Upper lobe of left lung (tissue), 6 donors: ENCODE data around the gene SUPT16H. TPM values are rescaled to one million over a fixed set of nuclear protein-coding genes. Genes with fewer than 3 reads are reported as not detected.

ENCODE experiments used
- ATAC-seq, 2 donors: fragments of 200-7000 bp; cut with Tn5 transposase; one replicate each; pipeline ENCODE4 v1.9.1; 2022; ENCODE audit warnings: mild to moderate bottlenecking in 2 of 2, moderate library complexity in 2 of 2; ENCODE audit not compliant: low FRiP score in 2 of 2
- DNase-seq, 2 donors: peaks; one replicate each; pipeline ENCODE4 v3.0.0-alpha.2; 2019 to 2020
- H3K27ac ChIP-seq, 4 donors: fragments of 200-600 bp; sonication (generic); one replicate each; pipeline ENCODE4 v1.5.1; 2016 to 2019
- H3K27me3 ChIP-seq, 4 donors: fragments of 200-600 bp; sonication (generic); one replicate each; pipeline ENCODE4 v1.5.1; 2017 to 2019
- H3K36me3 ChIP-seq, 4 donors: fragments of 200-600 bp; sonication (generic); one replicate each; pipeline ENCODE4 v1.5.1; 2016 to 2019
- H3K4me1 ChIP-seq, 4 donors: fragments of 200-600 bp; sonication (generic); one replicate each; pipeline ENCODE4 v1.5.1; 2018 to 2019
- H3K4me3 ChIP-seq, 4 donors: fragments of 200-600 bp; sonication (generic); one replicate each; pipeline ENCODE4 v1.5.1; 2017 to 2019; ENCODE audit warnings: mild to moderate bottlenecking in 2 of 4, moderate library complexity in 1 of 4
- H3K9me3 ChIP-seq, 4 donors: fragments of 200-600 bp; sonication (generic); one replicate each; pipeline ENCODE4 v1.5.1; 2018 to 2019
- EP300 ChIP-seq, 4 donors: sonication (generic); formaldehyde crosslinking; IDR thresholded peaks; one replicate each; pipeline ENCODE4 v1.5.1; 2017; ENCODE audit warnings: antibody characterized with exemption in 4 of 4, control low read depth in 2 of 4
- POLR2A ChIP-seq, 4 donors: fragments of 450-650 bp; IDR thresholded peaks; one replicate each; pipeline ENCODE4 v1.5.1; 2016 to 2017; ENCODE audit warnings: antibody characterized with exemption in 4 of 4, mild to moderate bottlenecking in 2 of 4
- POLR2AphosphoS5 ChIP-seq, 2 donors: sonication (generic); formaldehyde crosslinking; IDR thresholded peaks; one replicate each; pipeline ENCODE4 v1.5.1; 2017; ENCODE audit warnings: antibody characterized with exemption in 2 of 2
- WGBS, 2 donors: methylation state at CpG; one replicate each; pipeline ENCODE4 v1.1.5; 2017 to 2018; 5-methylcytosine and 5-hydroxymethylcytosine counted together
- total RNA-seq, 6 donors: library from RNA; depleted of rRNA in 4 of 6; stranded (reverse); fragments of >200 nt in 4 of 6; gene quantifications; one replicate each; pipeline versions ENCODE4 v1.1.0 to v1.2.1, GENCODE V29; 2016 to 2021
- TF ChIP-seq, protein P1 (sequence below), 6 experiments: fragments of 450-650 bp in 4 of 6; fragments of 200-600 bp in 2 of 6; sonication (generic) in 2 of 6; IDR thresholded peaks; one replicate each; pipeline ENCODE4 v1.5.1; 2016 to 2019; ENCODE audit warnings: antibody characterized with exemption in 6 of 6
- donor health status: DM: no; HTN: no; CAD: no; lungs with moderate emphysema.
- donor health status: DM: no; HTN: yes; CAD: no; lungs with severe emphysema.

Gene SUPT16H
- total RNA-seq, 6 donors from 2014 or later = 20.1 to 52.0 (median 47.3) TPM

DNA sequence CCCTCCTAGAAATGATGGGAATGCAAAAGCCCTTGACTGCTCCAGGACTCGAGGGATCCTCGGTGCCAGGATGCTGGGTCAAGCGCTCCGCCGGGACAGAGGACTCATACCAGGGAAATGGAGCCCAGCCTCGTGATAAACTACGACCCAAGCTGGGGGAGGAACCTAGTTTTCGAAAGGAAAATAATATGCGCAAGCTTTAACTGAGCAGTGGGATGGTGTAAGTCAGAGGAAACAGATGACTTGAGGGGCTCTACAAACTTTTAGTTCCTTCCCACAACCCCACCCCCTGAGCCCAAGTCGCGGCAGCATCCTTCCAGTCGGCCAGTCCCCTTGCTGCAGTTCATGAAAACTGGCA lies 654 bp upstream of the SUPT16H start:
- DNase-seq (no peak), ATAC-seq (no peak)
- peak overlapping the region; percentile 60 to 85 (median 73) for H3K4me3 ChIP-seq
- H3K27me3 ChIP-seq = no peaks in the 10 kb centered on the region
- WGBS, 2 donors = 0 to 3% methylated on average over 12 of the region's 12 CpGs
- no peaks in the 10 kb centered on the region for H3K9me3 ChIP-seq
- H3K27ac ChIP-seq = peak overlapping the region; percentile 89 to 95 (median 90)
- H3K36me3 ChIP-seq = peaks cover 5 to 36% (median 22%) of the 10 kb centered on the region in 4 donors
- H3K4me1 ChIP-seq = peaks cover 19 to 29% (median 22%) of the 10 kb centered on the region in 4 donors
- TF ChIP-seq POLR2AphosphoS5 (IDR thresholded peaks at IDR 0.05) (no peak), EP300 (IDR thresholded peaks at IDR 0.05) (no peak), POLR2A (IDR thresholded peaks at IDR 0.05) (no peak)
- TF ChIP-seq, protein P1, sequence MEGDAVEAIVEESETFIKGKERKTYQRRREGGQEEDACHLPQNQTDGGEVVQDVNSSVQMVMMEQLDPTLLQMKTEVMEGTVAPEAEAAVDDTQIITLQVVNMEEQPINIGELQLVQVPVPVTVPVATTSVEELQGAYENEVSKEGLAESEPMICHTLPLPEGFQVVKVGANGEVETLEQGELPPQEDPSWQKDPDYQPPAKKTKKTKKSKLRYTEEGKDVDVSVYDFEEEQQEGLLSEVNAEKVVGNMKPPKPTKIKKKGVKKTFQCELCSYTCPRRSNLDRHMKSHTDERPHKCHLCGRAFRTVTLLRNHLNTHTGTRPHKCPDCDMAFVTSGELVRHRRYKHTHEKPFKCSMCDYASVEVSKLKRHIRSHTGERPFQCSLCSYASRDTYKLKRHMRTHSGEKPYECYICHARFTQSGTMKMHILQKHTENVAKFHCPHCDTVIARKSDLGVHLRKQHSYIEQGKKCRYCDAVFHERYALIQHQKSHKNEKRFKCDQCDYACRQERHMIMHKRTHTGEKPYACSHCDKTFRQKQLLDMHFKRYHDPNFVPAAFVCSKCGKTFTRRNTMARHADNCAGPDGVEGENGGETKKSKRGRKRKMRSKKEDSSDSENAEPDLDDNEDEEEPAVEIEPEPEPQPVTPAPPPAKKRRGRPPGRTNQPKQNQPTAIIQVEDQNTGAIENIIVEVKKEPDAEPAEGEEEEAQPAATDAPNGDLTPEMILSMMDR (IDR thresholded peaks at IDR 0.05) = no peak

DNA sequence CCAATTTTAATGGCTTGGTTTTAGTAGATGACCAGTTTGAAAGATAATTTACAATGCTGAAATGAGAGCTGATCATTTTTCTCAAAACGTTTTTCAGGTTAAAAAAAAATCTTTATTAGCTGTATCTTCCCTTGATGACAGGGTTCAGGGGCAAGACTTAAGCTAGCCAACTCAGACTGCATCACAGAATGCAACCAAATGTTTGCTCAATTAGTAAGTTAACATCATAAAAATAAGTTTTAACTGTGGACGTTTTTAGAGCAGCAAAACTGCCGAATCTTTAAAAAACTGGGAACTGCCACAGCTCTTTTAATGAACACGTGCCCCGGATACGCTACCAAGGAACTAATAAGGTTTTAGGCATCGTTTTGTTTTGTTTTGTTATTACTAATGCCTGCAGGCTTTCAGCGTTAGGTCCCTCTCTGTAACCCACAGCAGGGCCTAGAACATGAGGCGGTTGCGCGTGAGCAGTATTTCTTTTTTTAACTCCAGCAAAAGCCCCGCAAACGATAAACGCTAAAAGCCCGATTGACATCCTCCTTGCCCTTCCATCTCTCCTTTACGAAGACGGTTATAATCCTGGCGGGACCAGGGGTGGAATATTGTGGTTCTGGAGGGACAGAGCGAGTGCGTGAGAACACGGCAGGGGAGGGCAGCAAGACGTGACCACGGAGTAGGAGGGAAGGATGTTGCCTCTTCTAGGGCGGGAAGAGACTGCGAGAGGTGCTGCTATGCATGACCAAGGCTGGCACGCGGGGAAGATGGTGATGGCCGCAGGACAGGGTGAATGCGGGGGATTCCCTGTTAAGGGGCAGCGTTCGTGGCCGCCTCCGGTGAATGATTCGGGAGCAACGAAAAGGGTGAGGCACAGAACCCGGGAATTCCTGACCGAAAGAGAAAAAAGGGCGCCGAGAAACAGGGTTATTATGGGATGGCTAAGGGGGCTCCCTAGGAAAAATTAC lies 652 bp downstream of the SUPT16H start:
- DNase-seq (peak in 1 of 2 donors; percentile 45), ATAC-seq (peak; percentile 65 to 73)
- H3K4me3 ChIP-seq = peak overlapping the region; percentile 60 to 95 (median 80)
- 0% methylated on average over 39 of the region's 39 CpGs for WGBS, 2 donors
- H3K36me3 ChIP-seq = peaks cover 0 to 23% (median 13%) of the 10 kb centered on the region in 4 donors
- H3K27me3 ChIP-seq = no peaks in the 10 kb centered on the region
- TF ChIP-seq POLR2A (IDR thresholded peaks at IDR 0.05) (no peak), POLR2AphosphoS5 (IDR thresholded peaks at IDR 0.05) (no peak)
- TF ChIP-seq, protein P1 (IDR thresholded peaks at IDR 0.05) = no peak
- H3K27ac ChIP-seq = peak overlapping the region; percentile 89 to 95 (median 90)
- no peaks in the 10 kb centered on the region for H3K9me3 ChIP-seq
- peaks cover 19 to 29% (median 24%) of the 10 kb centered on the region in 4 donors for H3K4me1 ChIP-seq

DNA sequence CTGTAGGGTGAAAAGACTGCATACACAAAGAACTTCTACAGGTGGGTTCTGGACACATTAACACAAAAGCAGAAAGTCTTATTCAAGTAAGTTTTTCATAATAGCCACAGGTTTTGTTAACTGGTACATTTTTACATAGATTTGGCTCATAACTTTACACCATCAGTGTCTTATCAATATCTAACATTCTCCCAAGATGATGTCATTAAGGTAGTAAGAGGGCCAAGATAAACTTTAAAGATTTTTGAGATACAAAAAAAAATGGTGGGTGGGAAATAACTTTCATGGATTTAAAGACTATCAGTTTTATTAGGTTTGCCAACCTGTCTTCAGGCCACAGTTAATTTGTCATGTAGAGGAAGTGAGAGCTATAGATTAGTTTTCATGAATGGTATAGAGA lies 1.7 kb downstream of the SUPT16H start:
- ATAC-seq (no peak), DNase-seq (no peak)
- no peak for TF ChIP-seq POLR2A (IDR thresholded peaks at IDR 0.05)
- no peak for TF ChIP-seq EP300 (IDR thresholded peaks at IDR 0.05)
- TF ChIP-seq POLR2AphosphoS5 (IDR thresholded peaks at IDR 0.05) = no peak
- TF ChIP-seq, protein P1 (IDR thresholded peaks at IDR 0.05) = no peak
- no peaks in the 10 kb centered on the region for H3K27me3 ChIP-seq
- peaks cover 0 to 22% (median 13%) of the 10 kb centered on the region in 4 donors for H3K36me3 ChIP-seq
- no peak overlapping the region for H3K4me3 ChIP-seq
- H3K9me3 ChIP-seq = no peaks in the 10 kb centered on the region
- no peak overlapping the region for H3K27ac ChIP-seq
- H3K4me1 ChIP-seq = peaks cover 19 to 29% (median 24%) of the 10 kb centered on the region in 4 donors

DNA sequence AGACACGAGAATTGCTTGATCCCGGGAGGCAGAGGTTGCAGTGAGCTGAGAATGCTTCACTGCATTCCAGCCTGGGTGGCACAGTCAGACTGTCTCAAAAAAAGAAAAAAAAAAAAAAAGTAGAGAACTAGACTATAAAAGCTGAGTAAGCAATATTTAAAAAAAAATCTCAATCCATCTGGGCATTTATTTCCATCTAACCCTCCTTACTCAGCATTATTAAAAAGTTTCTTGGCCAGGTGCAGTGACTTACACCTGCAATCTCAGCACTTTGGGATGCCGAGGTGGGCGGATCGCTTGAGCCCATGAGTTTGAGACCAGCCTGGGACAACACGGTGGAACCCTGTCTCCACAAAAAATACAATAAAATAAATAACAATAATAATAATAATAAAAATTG lies 4.5 kb downstream of the SUPT16H start:
- TF ChIP-seq, protein P1 (IDR thresholded peaks at IDR 0.05) = no peak
- TF ChIP-seq POLR2A (IDR thresholded peaks at IDR 0.05) (no peak), EP300 (IDR thresholded peaks at IDR 0.05) (no peak), POLR2AphosphoS5 (IDR thresholded peaks at IDR 0.05) (no peak)

More for the DNA sequence above, 4.5 kb downstream of the SUPT16H start:
- H3K4me1 ChIP-seq = peaks cover 14 to 22% (median 17%) of the 10 kb centered on the region in 4 donors
- H3K4me3 ChIP-seq = no peak overlapping the region
- DNase-seq (no peak), ATAC-seq (no peak)
- H3K36me3 ChIP-seq = peaks cover 0 to 12% (median 0%) of the 10 kb centered on the region in 4 donors
- no peak overlapping the region for H3K27ac ChIP-seq
- 92 to 94% methylated on average over 6 of the region's 6 CpGs for WGBS, 2 donors
- H3K27me3 ChIP-seq = no peaks in the 10 kb centered on the region
- H3K9me3 ChIP-seq = no peaks in the 10 kb centered on the region
